GM23338 (cell line): Measurements from ENCODE around the gene AGRN. TPM values are rescaled to one million over a fixed set of nuclear protein-coding genes. Genes with fewer than 3 reads are reported as not detected.

ENCODE experiments used
- ATAC-seq: fragments of 200-7000 bp; cut with Tn5 transposase; 3 replicates; pipeline ENCODE4 v1.9.1; 2020
- DNase-seq: peaks from one replicate; pipeline ENCODE4 v3.0.0-alpha.2; 2015; ENCODE audit warnings: low spot score
- H2AFZ ChIP-seq: fragments of 200-600 bp; sonication (generic); 2 replicates; pipeline ENCODE4 v1.8.0; 2016; ENCODE audit warnings: antibody characterized with exemption, mild to moderate bottlenecking, moderate library complexity
- H3F3A ChIP-seq: fragments of 200-600 bp; sonication (generic); replicated peaks from 2 replicates; pipeline ENCODE4 v1.8.0; 2017; ENCODE audit warnings: antibody characterized with exemption, mixed run types, low read depth
- H3K27ac ChIP-seq: fragments of 200-600 bp; sonication (generic); 2 replicates; pipeline ENCODE4 v1.6.1; 2016; ENCODE audit warnings: low read depth
- H3K27me3 ChIP-seq: fragments of 200-600 bp; sonication (generic); 2 replicates; pipeline ENCODE4 v1.8.0; 2016; ENCODE audit warnings: mild to moderate bottlenecking, mixed run types, moderate library complexity; ENCODE audit not compliant: insufficient read depth
- H3K36me3 ChIP-seq: fragments of 200-600 bp; sonication (generic); 2 replicates; pipeline ENCODE4 v1.8.0; 2016; ENCODE audit warnings: mild to moderate bottlenecking; ENCODE audit not compliant: insufficient read depth
- H3K4me1 ChIP-seq: fragments of 200-600 bp; sonication (generic); 2 replicates; pipeline ENCODE4 v1.8.0; 2016; ENCODE audit warnings: mild to moderate bottlenecking, moderate library complexity; ENCODE audit not compliant: insufficient read depth
- H3K4me2 ChIP-seq: fragments of 200-600 bp; sonication (generic); 2 replicates; pipeline ENCODE4 v1.7.1; 2017; ENCODE audit warnings: mixed run types
- H3K4me3 ChIP-seq: fragments of 200-600 bp; sonication (generic); 2 replicates; pipeline ENCODE4 v1.6.1; 2016; ENCODE audit warnings: mixed run types
- H3K79me2 ChIP-seq: fragments of 200-600 bp; sonication (generic); replicated peaks from 2 replicates; pipeline ENCODE4 v1.8.0; 2017; ENCODE audit warnings: mild to moderate bottlenecking; ENCODE audit not compliant: insufficient read depth
- H3K9me2 ChIP-seq: fragments of 200-600 bp; sonication (generic); 2 replicates; pipeline ENCODE4 v1.8.0; 2017; ENCODE audit not compliant: insufficient read depth
- H4K20me1 ChIP-seq: fragments of 200-600 bp; sonication (generic); replicated peaks from 2 replicates; pipeline ENCODE4 v1.8.0; 2017; ENCODE audit warnings: mild to moderate bottlenecking; ENCODE audit not compliant: insufficient read depth
- H3K27ac Mint-ChIP-seq: 2 replicates; pipeline ENCODE4 v1.8.0; 2020; ENCODE audit warnings: inconsistent platforms, mild to moderate bottlenecking, moderate library complexity, mixed read lengths
- H3K27me3 Mint-ChIP-seq: 3 replicates; pipeline ENCODE4 v1.8.0; 2022; ENCODE audit warnings: low read depth, mild to moderate bottlenecking, moderate library complexity, mixed read lengths, inconsistent platforms; ENCODE audit not compliant: insufficient read depth, poor library complexity
- H3K36me3 Mint-ChIP-seq: 3 replicates; pipeline ENCODE4 v1.8.0; 2021; ENCODE audit warnings: low read depth, mild to moderate bottlenecking, inconsistent platforms, moderate library complexity, mixed read lengths
- H3K4me1 Mint-ChIP-seq: 3 replicates; pipeline ENCODE4 v1.8.0; 2020; ENCODE audit warnings: mild to moderate bottlenecking, inconsistent platforms, mixed read lengths
- H3K4me3 Mint-ChIP-seq: 3 replicates; pipeline ENCODE4 v1.8.0; 2021; ENCODE audit warnings: moderate library complexity, mild to moderate bottlenecking, inconsistent platforms, mixed read lengths
- H3K9me3 Mint-ChIP-seq: 3 replicates; pipeline ENCODE4 v1.8.0; 2020; ENCODE audit warnings: moderate library complexity, mild to moderate bottlenecking, inconsistent platforms, mixed read lengths
- CREB1 ChIP-seq: fragments of 250-450 bp; sonication (Bioruptor Pico); IDR thresholded peaks from 2 replicates; pipeline ENCODE4 v1.5.0; 2020; ENCODE audit warnings: low read depth, mild to moderate bottlenecking, moderate library complexity
- CTCF ChIP-seq, 2 experiments: fragments of 200-600 bp in 1 of 2; sonication (generic) in 1 of 2; conservative IDR thresholded peaks; 2 replicates each; pipeline versions ENCODE4 v1.5.1 to v1.6.1; 2016 to 2017; ENCODE audit warnings: antibody characterized with exemption in 2 of 2, low read depth in 2 of 2, mild to moderate bottlenecking in 2 of 2, moderate library complexity in 1 of 2
- ETS1 ChIP-seq: IDR thresholded peaks from 2 replicates; pipeline ENCODE4 v1.6.1; 2016; ENCODE audit warnings: antibody characterized with exemption
- EZH2 ChIP-seq: fragments of 200-600 bp; sonication (generic); IDR thresholded peaks from one replicate; pipeline ENCODE4 v1.8.0; 2017; ENCODE audit warnings: antibody characterized with exemption, mild to moderate bottlenecking, low read depth; ENCODE audit not compliant: unreplicated experiment
- JUNB ChIP-seq: IDR thresholded peaks from one replicate; pipeline ENCODE4 v1.6.1; 2016; ENCODE audit warnings: antibody characterized with exemption; ENCODE audit not compliant: unreplicated experiment
- NANOG ChIP-seq: IDR thresholded peaks from 2 replicates; pipeline ENCODE4 v1.6.1; 2016; ENCODE audit warnings: antibody characterized with exemption, borderline replicate concordance
- POLR2AphosphoS5 ChIP-seq: IDR thresholded peaks from 2 replicates; pipeline ENCODE4 v1.6.1; 2016; ENCODE audit warnings: antibody characterized with exemption, low read depth
- REST ChIP-seq: IDR thresholded peaks from one replicate; pipeline ENCODE4 v1.6.1; 2018; ENCODE audit warnings: antibody characterized with exemption; ENCODE audit not compliant: unreplicated experiment
- STAT1 ChIP-seq: IDR thresholded peaks from one replicate; pipeline ENCODE4 v1.6.1; 2016; ENCODE audit warnings: antibody characterized with exemption; ENCODE audit not compliant: unreplicated experiment
- ZNF114 ChIP-seq: fragments of 250-450 bp; sonication (Bioruptor Pico); IDR thresholded peaks from 2 replicates; pipeline ENCODE4 v1.5.0; 2020; ENCODE audit warnings: mild to moderate bottlenecking, moderate library complexity
- ZNF331 ChIP-seq: fragments of 250-450 bp; sonication (Bioruptor Pico); IDR thresholded peaks from 2 replicates; pipeline ENCODE4 v1.5.0; 2020; ENCODE audit warnings: low read depth, mild to moderate bottlenecking, moderate library complexity
- ZNF462 ChIP-seq: fragments of 250-450 bp; sonication (Bioruptor Pico); IDR thresholded peaks from 2 replicates; pipeline ENCODE4 v1.5.0; 2020; ENCODE audit warnings: mild to moderate bottlenecking, moderate library complexity
- polyA plus RNA-seq: library from polyadenylated mRNA; unstranded; fragments of >200 nt; fragmentation: Nextera tagmentation; extraction: Ambion mirVana; gene quantifications from 2 replicates; pipeline ENCODE4 v1.2.1, GENCODE V29; 2016
- total RNA-seq: library from RNA; depleted of rRNA; stranded (reverse); fragments of >200 nt; shearing (Covaris generic); gene quantifications from 2 replicates; pipeline ENCODE4 v1.2.3, GENCODE V29; 2014

AGRN gene
- total and polyA plus RNA-seq, 2 experiments from 2014 or later = 12.3 to 185 TPM

GRCh38 chr1:998745-998994, 21.2 kb upstream of the AGRN start (continued):
- TF ChIP-seq ETS1 (no peak), JUNB (no peak), EZH2 (no peak), STAT1 (no peak)

GRCh38 chr1:998995-999724, 20.8 kb upstream of the AGRN start:
- Mint-ChIP-seq H3K4me1 (peaks cover 5% of the 10 kb centered on the region), H3K36me3 (no peaks in the 10 kb centered on the region; the same call in 2 of the 3 replicates), H3K4me3 (peak overlapping the region; percentile 52; the same call in 2 of the 3 replicates), H3K27me3 (peaks cover 73% of the 10 kb centered on the region), H3K27ac (no peak overlapping the region), H3K9me3 (peaks cover 2% of the 10 kb centered on the region; the same call in 1 of the 3 replicates)
- peaks cover 8% of the 10 kb centered on the region for H3K4me1 ChIP-seq
- H4K20me1 ChIP-seq = no peaks in the 10 kb centered on the region
- peaks cover 6% of the 10 kb centered on the region; the same call in 1 of the 2 replicates for H3F3A ChIP-seq
- peak; percentile 53 for DNase-seq
- no peaks in the 10 kb centered on the region for H3K79me2 ChIP-seq
- no peaks in the 10 kb centered on the region for H3K9me2 ChIP-seq
- H2AFZ ChIP-seq = no peak overlapping the region
- peak overlapping the region; percentile 71 for H3K4me3 ChIP-seq
- no peaks in the 10 kb centered on the region for H3K36me3 ChIP-seq
- peak overlapping the region; percentile 82 for H3K4me2 ChIP-seq
- H3K27me3 ChIP-seq = peaks cover 91% of the 10 kb centered on the region
- ATAC-seq = peak; percentile 0; the same call in 2 of the 3 replicates
- H3K27ac ChIP-seq = no peak overlapping the region
- no peak for TF ChIP-seq ZNF462 (CRISPR knock-in tag)
- no peak for TF ChIP-seq NANOG
- TF ChIP-seq EZH2 = peak; percentile 70
- TF ChIP-seq REST = no peak
- TF ChIP-seq STAT1 = no peak
- no peak for TF ChIP-seq ZNF114 (CRISPR knock-in tag)
- no peak for TF ChIP-seq ZNF331 (CRISPR knock-in tag)
- TF ChIP-seq CREB1 (CRISPR knock-in tag) = peak; percentile 73
- no peak for TF ChIP-seq POLR2AphosphoS5
- no peak for TF ChIP-seq JUNB
- TF ChIP-seq CTCF (conservative IDR thresholded peaks at IDR 0.05; ENCODE audit: low read depth in 2 of 2) = no peak
